GM18505 (cell line): ENCODE results near the gene AFAP1L2.

Experiments used
- ATAC-seq: cut with Tn5 transposase; IDR thresholded peaks from one replicate; pipeline ENCODE4 v1.9.1; 2021; ENCODE audit not compliant: unreplicated experiment
- POLR2A ChIP-seq: IDR thresholded peaks from 4 replicates; pipeline ENCODE4 v1.6.1; 2011; ENCODE audit warnings: borderline replicate concordance; ENCODE audit not compliant: insufficient read depth, insufficient read length; ENCODE audit errors: extremely low read depth

Gene AFAP1L2

DNA sequence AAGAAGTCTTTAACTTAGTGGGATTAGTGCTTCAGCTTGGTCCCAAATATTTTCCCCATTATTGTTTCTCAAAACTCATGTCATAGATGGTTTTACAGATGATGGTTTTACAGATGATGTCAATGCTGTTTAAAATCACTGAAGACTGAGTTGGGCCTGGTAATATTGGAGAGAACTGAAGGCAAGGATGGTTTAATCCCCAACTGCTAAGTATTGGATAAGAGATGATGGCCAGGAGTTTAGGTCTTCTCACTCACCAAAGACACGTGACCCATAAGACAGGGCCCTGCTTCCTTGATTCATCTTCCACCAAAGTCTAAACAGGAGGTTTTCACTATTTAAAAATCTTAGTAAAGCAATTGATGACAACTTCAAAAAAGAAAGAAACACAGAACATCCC is 108.9 kb downstream of the AFAP1L2 start:
- TF ChIP-seq POLR2A, result no peak
- ATAC-seq, result no peak

- no peak for TF ChIP-seq POLR2A
- no peak for ATAC-seq
These were observed 109.8 kb downstream of the AFAP1L2 start for GRCh38 chr10:114294549-114294948.

GRCh38 chr10:114293075-114293474 is 111.2 kb downstream of the AFAP1L2 start:
- no peak for TF ChIP-seq POLR2A
- no peak for ATAC-seq

GRCh38 chr10:114291516-114291915 is 112.8 kb downstream of the AFAP1L2 start:
- no peak for TF ChIP-seq POLR2A
- no peak for ATAC-seq

DNA sequence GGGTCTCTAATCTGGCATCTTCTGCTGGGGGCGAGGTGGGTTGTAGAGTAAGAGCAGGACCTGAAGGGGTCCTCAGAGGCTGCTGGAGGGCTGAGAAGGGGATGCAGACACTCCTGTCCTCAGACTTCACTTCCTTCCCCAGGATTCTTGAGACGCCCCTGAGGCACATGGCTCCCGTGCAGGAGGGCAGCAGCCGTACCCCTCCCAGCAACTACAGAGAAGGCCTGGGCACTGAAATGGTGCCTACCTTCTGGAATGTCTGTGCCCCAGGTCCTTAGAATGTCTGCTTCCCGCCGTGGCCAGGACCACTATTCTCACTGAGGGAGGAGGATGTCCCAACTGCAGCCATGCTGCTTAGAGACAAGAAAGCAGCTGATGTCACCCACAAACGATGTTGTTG is 113.2 kb downstream of the AFAP1L2 start:
- no peak for TF ChIP-seq POLR2A
- no peak for ATAC-seq

DNA sequence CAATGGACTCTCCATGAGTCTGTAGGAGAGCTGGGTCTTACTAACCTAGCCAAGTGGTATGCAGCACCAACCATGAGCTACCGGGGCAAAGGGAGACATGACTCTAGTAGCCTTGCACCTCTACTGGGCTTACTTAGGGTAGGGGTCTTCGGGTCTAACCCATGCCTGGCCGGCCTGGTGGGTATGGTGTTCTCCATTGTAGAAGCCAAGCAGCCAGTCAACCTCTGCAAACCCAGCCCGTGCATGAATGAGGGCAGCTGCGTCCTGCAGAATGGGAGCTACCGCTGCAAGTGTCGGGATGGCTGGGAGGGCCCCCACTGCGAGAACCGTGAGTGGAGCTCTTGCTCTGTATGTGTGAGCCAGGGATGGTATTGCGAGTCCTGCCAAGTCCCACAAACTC is 114.3 kb downstream of the AFAP1L2 start:
- no peak for ATAC-seq
- TF ChIP-seq POLR2A, result no peak

DNA sequence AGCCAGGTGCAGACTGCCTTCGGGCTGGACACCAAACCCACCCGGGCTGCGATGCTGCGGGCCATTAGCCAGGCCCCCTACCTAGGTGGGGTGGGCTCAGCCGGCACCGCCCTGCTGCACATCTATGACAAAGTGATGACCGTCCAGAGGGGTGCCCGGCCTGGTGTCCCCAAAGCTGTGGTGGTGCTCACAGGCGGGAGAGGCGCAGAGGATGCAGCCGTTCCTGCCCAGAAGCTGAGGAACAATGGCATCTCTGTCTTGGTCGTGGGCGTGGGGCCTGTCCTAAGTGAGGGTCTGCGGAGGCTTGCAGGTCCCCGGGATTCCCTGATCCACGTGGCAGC is 115.2 kb downstream of the AFAP1L2 start:
- ATAC-seq, result no peak

DNA sequence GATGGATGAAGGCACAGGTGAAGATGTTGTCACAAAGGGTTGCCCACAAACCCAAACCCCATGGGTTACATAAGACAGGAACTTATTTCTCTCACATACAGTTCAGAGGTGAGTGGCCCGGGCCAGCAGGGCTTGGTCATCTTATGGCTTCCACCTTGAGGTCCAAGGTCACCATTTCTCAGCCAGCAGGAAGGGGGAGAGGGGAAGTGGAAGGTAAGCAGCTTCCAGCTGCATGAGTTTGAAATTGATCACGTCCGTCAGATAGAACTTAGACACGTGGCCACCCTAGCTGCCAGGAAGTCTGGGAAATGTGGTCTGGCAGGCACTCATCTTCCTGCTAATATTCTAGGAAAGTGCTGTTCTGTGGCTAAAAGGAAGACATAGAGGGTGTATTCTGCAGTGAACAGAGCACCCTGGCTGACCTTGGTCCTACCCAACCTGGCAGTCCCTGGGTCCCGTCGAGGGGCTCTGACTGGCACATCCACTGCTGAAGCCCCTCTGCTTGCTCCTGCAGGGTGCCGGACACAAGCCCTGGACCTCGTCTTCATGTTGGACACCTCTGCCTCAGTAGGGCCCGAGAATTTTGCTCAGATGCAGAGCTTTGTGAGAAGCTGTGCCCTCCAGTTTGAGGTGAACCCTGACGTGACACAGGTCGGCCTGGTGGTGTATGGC is 115.7 kb downstream of the AFAP1L2 start:
- ATAC-seq, result no peak

More for the DNA sequence above, 115.2 kb downstream of the AFAP1L2 start:
- no peak for TF ChIP-seq POLR2A

GRCh38 chr10:114286921-114287320 is 117.4 kb downstream of the AFAP1L2 start:
- TF ChIP-seq POLR2A, result no peak

More for the DNA sequence above, 115.7 kb downstream of the AFAP1L2 start:
- no peak for TF ChIP-seq POLR2A

GRCh38 chr10:114285961-114286441 is 118.3 kb downstream of the AFAP1L2 start:
- no peak for TF ChIP-seq POLR2A
- ATAC-seq, result no peak

More at GRCh38 chr10:114286921-114287320, 117.4 kb downstream of the AFAP1L2 start:
- no peak for ATAC-seq

GRCh38 chr10:114284346-114285071 is 119.8 kb downstream of the AFAP1L2 start:
- ATAC-seq, result no peak
- no peak for TF ChIP-seq POLR2A

DNA sequence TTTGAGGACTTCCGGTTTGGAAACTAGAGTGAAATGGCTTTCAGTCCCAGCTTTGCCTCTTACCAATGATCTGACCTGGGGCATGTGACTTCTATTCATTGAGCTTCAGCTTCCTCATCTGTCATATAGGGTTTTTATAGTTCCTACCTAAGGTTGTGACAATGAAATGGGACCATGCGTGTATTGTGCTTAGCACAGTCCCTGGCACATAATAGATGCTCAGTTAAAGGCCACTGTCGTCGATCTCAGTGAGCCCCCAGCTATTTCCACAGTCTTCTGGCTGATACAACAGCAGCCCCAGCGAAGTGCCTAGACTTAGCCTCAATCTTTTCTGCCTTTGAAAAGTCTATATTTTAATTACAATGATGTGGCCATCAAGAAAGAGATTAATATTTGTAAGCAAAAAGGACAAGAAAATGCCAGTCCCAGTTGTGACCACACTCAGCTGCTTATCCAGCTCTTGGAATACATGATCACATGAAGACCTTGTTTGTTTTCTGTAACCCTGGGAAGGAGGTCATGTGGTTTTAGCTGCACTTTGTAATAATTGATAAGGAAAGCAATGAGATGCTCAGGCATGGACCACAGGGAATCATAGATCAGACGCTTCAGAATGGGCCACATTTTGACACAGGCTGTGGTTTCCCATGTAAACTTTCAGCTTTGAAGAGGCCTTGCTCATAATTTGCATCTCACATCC is 120.6 kb downstream of the AFAP1L2 start:
- no peak for TF ChIP-seq POLR2A
- no peak for ATAC-seq

GRCh38 chr10:114283091-114283490 is 121.2 kb downstream of the AFAP1L2 start:
- no peak for TF ChIP-seq POLR2A
- no peak for ATAC-seq
